Inflammatory macrophage treated with lipopolysaccharide for 1 hour (primary cell): ENCODE results near the gene CD82.
A peak's percentile ranks its signal among the peaks of the same experiment; 100 is the strongest.

Experiments
- DNase-seq, 2 donors: peaks; one replicate each; pipeline ENCODE4 v3.0.0-alpha.2; 2020 to 2022

The CD82 gene

GRCh38 chr11:44578279-44578678, 12.8 kb downstream of the CD82 start:
- no peak for DNase-seq

DNA sequence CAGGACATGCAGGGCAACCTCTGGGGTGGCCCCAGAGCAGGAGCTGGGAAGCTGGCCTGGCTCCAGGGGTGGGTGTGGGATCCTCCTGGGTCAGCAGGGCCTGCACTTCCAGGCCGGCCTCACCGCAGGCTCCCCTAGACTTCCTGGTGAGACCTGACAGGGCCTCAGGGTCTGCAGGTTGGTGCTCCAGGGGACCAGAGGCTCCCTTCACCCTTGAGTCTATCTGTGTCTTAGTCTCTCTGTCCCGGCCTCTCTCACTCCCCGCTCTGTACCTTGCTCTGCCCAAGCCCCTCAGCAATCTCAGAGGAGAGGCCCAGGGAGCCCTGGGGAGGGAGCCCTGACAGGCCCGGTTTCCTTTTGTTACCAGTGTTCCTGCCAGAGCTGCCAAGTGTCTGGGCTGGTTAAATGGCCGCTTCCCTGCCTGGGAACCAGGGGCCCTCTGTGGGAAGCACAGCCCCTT, 13.9 kb downstream of the CD82 start:
- no peak for DNase-seq

- DNase-seq: no peak
Observed at GRCh38 chr11:44580701-44581100, 15.2 kb downstream of the CD82 start.

DNA sequence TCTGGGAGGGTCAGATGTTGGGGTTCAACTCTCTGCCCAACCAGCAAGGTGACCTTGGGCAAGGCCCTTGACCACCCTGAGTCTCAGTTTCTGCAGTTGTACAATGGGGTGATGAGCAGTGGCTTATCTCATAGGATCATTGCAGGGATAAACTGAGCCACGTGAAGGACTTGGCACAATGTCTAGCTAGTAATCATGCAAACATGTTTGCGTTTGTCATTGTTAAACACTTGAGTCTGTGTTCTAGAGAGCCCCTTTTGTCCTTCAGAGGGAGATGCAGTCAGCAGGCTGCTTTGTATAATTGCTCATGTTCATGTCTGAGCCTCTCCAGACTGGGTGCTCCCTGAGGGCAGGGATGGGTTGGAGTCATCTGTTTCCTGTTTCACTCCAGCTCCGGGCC, 15.8 kb downstream of the CD82 start:
- no peak for DNase-seq

- DNase-seq: no peak
Observed at GRCh38 chr11:44582641-44583352, 17.3 kb downstream of the CD82 start.

DNA sequence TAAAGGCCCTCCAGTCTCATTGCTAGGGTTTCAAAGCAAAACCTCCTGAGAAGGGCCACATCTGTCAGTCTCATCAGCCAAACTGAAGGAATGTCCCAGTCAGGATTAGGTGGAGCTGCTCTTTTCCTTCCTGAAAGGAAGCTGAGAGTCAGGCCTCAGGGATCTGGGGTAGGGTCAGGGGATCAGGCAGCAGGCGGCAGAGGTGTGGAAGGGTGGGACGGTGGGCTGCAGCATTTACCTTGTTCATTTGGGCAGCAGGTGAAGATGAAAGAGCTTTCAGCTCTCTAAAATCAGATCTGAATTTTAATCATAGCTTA, 17.8 kb downstream of the CD82 start:
- no peak for DNase-seq

DNA sequence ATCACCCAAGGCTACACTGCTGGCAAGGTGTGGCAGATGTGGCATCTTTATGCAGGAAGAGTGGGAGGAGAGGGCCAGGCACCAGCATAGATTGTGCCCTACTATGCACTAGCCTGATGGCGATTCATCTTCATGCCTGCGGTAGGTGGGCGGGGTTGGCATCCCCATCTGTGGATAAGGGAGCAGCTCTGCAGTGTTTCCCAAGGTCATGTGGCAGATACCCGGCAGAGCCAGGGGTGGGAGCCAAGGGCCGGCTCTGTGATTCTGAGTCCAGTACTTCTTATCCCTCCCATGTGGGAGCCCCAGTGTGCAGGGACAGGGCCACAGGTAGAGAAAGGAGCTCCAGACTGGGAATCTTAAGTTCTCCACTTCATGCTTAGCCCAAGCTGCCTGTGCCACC, 20.0 kb downstream of the CD82 start:
- DNase-seq: no peak

- DNase-seq: no peak
Observed at GRCh38 chr11:44589301-44589700, 23.8 kb downstream of the CD82 start.

GRCh38 chr11:44590769-44591168, 25.3 kb downstream of the CD82 start:
- peak; percentile 46 to 61 for DNase-seq

DNA sequence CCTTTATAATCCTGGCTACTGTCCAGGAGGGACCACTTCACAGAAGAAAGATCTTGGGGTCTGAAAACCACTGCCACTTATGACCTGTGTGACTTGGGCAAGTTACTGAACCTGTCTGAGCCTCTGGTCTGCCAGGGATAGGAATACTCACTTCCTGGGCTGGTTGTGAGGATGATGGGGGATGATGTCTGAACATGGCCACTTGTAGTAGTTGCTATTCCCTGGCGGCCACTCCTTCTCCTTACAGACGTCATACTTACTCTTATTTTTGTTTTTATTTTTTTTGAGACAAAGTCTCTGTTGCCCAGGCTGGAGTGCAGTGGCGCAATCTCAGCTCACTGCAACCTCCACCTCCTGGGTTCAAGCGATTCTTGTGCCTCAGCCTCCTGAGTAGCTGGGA, 26.1 kb downstream of the CD82 start:
- DNase-seq: peak in 1 of 2 donors; percentile 56

DNA sequence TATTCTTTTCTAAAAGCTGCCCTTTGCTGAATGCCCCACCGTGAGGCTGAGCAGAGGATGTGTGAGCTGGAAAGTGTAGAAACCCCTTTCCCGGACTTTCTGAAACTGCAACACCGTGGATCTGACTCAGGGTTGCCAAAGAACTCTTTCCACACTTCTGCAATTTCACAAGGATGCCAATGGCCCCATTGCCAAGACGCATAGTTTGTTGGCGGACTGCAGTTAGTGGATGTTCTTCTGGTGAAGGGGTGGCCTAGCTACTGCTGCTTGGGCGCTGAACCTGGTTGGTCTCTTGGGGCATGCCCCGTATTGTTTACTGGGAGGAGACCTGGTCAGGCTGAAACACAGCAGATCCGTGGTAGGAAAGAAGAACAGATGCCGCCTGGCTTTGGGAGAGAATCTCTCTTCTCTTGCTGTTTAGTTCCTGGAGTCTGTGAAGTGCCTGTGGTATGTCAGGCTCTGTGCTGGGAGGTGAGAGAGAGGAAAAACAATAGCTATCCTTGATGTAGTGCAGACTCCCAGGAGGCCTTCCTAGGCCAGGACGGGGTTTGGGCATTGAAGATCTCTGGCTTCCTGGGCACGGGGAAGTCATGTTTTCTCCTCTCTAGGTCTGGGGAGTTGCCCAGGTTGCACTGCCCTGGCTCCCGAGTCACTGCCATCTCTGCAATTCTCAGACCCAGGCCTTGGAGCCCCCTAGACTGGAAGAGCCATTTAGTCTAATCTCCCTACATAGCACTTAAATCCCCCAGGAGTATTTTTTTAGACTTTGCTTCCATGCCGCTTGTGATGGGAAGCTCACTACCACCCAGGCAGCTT, 26.9 kb downstream of the CD82 start:
- DNase-seq: peak; percentile 97 to 98

DNA sequence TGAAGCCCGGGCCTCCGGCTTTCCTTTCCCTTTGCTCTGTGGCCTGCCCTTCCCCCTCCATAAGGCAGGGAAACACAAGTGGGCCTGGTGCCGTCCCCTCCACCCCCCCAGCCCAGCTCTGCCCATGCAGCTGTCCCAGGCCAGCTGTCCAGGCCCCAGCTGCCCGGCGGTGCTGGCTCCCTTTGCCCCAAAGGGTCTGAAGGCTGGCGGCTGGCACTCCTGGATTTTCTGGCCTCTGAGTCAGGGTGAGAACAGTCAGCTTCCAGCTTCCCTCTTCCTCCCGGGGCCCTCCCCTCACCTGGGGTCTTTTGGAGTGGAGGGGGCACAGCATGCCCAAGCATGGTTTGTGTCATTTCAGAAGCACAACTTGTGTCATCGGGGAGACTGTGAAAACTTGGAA, 27.8 kb downstream of the CD82 start:
- peak in 1 of 2 donors; percentile 62 for DNase-seq

DNA sequence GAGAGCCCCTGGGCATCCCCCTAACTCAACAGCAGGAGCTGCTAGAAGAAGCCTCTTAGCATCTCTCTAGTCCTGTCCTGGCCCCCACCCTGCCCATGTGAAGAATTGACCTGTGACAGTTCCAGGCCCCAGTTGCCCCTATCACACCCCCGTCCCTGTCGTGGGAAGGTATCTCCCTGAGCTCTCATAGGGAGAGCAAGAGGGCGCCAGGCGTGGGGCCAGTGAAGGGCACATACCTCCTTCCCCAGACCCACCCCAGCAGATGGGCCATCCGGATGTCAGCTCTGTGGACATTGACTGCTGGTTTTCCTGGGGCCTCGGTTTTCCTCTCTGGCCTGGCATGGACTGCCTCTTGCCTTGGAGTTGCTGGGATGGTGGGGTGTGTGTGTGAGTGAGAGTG, 29.5 kb downstream of the CD82 start:
- DNase-seq: no peak

DNA sequence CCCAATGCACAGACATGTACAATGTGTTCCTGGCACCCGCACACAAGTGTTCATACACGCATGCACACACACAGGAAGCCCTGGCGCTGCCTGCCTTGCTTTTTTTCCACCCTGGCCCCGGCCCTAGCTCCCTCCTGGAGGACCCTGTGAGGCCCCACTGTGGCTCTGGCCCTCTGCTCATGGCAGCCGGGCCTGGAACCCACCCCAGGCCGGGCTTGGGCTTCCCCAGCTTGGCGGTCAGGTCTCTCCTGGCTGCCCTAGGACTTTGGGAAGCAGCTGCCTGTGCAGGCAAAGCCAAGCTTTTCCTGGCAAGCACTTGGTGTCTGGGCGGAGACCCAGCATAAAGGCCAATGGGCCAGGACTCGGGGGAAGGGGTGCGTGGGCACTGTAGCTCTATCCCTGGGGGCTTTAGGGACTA, 30.5 kb downstream of the CD82 start:
- no peak for DNase-seq

DNA sequence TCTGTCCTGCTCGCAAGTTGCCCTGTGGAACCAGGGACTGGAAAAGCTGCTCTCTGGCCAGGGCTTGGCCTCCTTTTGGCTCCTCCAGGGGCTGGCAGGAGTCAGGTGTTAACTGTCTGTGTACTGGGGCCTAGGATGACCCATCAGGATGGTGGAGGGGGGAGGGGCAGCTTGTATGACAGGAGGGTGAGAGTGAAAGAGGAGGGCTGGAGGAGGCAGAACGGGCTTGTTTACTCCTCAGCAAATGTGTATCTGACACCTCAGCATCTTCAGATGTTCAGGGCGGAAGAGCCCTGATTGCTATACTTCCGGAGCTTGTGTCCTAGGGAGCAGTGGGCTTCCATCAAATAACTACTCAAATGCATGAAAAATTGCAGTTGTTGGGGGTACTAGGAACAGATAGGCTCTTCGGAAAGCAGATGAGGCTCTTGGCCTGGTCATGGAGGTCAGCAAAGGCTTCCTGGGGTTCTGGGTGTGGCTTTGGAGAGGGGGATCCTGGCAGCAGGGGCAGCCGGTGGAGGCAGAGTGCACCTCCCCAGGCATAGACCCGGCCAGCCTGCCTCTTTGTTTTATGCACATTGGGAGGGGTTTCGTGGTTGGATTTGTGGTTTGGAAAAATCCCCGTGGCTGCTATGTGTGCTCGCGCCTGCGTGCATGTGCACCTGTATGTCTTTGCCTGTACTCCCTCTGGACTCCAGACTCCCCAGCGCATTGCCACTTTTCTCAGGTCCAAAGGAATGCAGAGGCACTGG, 31.2 kb downstream of the CD82 start:
- DNase-seq: no peak

GRCh38 chr11:44597358-44598012, 32.0 kb downstream of the CD82 start:
- peak in 1 of 2 donors; percentile 45 for DNase-seq

GRCh38 chr11:44598831-44599230, 33.4 kb downstream of the CD82 start:
- DNase-seq: no peak

DNA sequence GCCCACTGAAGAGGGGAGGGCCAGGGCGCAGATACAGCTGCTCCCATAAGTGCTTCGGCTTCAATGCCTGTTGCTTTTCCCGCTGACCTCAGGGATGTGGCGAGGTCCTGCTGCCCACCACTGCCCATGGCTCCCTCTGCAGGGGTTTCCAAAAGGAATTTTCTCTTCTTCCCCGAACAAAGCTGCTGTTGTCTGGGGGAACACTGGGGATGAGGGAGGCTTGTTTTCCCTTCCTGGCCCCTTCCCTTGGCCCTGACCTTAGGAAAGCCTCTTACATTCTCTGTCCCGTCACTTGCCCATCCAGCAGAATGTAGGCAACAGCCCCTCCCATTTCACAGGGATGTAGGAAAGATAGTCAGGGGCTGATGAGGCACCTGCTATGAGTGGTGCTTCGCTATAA, 34.8 kb downstream of the CD82 start:
- DNase-seq: no peak

- DNase-seq: no peak
Observed at GRCh38 chr11:44600839-44601383, 35.4 kb downstream of the CD82 start.

DNA sequence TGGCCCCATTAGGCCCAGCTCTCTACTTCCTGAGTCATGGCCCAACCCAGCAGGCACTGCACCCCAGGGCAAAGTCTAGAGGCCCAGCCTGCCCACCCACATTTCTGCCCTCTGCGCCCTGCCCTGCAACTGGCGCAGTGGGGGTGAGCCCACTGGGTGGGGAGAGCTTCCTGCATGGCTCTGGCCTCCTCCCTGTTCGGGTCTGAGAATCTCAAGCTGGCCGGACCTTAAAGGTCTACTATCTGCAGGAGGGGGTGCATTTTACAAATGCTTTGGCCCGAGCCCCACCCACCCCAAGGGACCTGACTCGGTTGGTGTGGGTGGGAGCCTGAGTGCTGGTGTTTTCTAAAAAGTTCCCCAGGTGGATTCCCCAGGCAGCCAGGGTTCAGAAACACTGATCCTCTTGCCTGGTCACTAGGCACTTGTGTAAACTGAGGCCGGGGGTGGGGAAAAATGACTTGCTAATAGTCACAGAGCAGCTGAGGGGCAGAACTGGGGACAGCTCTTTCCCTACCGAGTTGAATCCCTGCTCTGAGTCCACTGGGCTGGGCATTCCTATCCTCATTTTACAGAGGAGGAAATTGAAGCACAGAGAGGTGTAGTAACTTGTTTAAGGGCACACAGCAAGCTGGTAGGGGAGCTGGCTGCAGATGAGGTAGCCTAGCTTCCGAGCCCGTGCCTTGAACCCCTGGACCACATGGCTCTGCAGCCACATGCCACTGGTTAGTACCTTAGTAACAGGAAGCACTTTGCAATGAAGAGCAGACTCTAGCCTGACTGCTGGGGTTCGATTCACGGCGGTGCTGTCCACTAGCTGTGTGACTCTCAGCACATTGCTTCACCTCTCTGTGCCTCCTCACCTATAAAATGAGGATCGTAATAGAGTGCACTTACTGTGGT, 36.3 kb downstream of the CD82 start:
- DNase-seq: peak; percentile 76 to 97

DNA sequence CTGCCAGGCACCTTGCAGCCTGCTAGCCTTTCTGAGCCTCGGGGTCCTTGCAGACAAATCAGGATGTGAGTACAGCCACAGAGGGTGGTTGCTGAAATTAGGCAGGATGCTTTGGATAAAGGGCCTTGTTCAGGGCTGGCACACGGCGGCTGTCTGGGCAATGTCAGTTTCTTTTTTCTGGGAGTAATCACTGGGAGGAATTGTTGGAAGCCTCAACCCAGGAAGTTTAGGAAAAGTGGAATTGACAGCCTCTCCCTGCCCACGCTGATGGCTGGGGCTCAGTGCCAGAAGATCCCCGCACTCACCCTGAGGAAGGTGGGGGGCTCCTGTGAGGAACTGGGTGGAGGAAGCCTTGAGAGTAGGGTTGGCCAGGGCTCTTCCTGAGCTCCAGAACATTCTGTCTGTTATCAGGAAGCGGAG, 37.4 kb downstream of the CD82 start:
- no peak for DNase-seq

DNA sequence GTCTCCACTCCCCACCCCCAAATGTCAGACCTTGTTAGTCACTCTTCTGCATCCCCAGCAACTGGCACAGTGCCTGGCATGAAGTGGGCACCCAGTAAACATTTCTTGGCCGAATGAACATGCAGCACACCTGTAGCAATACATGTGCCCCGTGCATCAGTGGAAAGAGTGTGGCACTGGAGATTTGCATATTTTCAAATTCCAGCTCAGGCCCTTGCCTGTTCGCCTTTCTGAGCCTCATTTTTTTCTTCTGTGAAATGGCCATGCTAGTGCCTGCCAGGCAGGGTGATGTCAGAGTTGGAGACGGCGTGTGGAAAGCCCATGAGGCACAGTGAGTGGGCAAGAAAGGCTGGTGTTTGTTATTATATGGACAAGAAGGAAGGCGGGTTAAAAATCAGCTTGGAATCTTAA, 38.7 kb downstream of the CD82 start:
- no peak for DNase-seq
